NCI-H1930 (cell line): ENCODE measurements around the gene PPP2R5C.
"Not testable (repeated sequence)": the region's sequence is repeated elsewhere in the genome, so short reads cannot be mapped to it uniquely, and the experiment has no call there.

ENCODE experiments used
- DNase-seq, 2 experiments: peaks; one replicate each; lab custom pipeline; 2025; lab: John Stamatoyannopoulos, UW

Gene PPP2R5C

GRCh38 chr14:101966742-101967141, 205.2 kb downstream of the PPP2R5C start:
- DNase-seq = no peak

- DNase-seq = no peak
Observed at GRCh38 chr14:101968186-101968585, 206.7 kb downstream of the PPP2R5C start.

GRCh38 chr14:101969481-101969880, 208.0 kb downstream of the PPP2R5C start:
- DNase-seq = no peak

GRCh38 chr14:101970830-101971400, 209.4 kb downstream of the PPP2R5C start:
- DNase-seq = no peak

GRCh38 chr14:101971458-101971857, 209.9 kb downstream of the PPP2R5C start:
- not testable (repeated sequence) for DNase-seq

- DNase-seq = no peak
Observed at GRCh38 chr14:101972126-101972866, 210.8 kb downstream of the PPP2R5C start.

GRCh38 chr14:101973356-101973755, 211.8 kb downstream of the PPP2R5C start:
- DNase-seq = no peak

GRCh38 chr14:101975231-101975630, 213.7 kb downstream of the PPP2R5C start:
- no peak for DNase-seq
